Gastrocnemius medialis (tissue), 4 donors: Measurements from ENCODE around the gene MEGF10.

Experiments
- POLR2A ChIP-seq, 2 donors: fragments of 450-650 bp; IDR thresholded peaks; one replicate each; pipeline ENCODE4 v1.6.1; 2017; ENCODE audit warnings: antibody characterized with exemption in 2 of 2, mild to moderate bottlenecking in 2 of 2, moderate library complexity in 2 of 2
- TF ChIP-seq, protein P1 (sequence below), 5 experiments: fragments of 450-650 bp in 3 of 5; fragments of 200-600 bp in 2 of 5; sonication (generic) in 2 of 5; IDR thresholded peaks in 4 of 5; conservative IDR thresholded peaks in 1 of 5; 1 replicate in 4 of 5; 2 replicates in 1 of 5; pipeline ENCODE4 v1.5.1; 2016 to 2019; ENCODE audit warnings: antibody characterized with exemption in 5 of 5, mild to moderate bottlenecking in 3 of 5, moderate library complexity in 3 of 5

DNA sequence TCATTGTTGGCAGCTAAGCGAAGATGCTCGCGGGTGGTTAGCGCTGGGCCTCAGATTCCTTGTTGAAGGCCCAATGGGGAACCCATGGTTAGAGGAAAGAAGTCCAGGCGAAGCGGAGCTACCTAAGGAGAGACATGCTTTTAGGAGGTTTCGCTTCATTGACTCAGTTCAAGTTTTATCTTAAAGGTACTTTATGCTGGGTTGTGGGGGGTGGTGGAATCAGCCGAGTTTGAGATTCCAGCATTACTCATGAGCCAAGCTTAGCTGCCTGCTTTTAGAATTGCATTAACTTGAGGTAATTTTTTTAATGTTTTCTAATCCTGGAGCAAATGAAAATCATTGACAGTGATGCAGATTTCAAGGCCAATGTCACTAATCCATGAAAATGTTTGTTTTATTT lies 16.1 kb downstream of the MEGF10 start:
- TF ChIP-seq, protein P1, sequence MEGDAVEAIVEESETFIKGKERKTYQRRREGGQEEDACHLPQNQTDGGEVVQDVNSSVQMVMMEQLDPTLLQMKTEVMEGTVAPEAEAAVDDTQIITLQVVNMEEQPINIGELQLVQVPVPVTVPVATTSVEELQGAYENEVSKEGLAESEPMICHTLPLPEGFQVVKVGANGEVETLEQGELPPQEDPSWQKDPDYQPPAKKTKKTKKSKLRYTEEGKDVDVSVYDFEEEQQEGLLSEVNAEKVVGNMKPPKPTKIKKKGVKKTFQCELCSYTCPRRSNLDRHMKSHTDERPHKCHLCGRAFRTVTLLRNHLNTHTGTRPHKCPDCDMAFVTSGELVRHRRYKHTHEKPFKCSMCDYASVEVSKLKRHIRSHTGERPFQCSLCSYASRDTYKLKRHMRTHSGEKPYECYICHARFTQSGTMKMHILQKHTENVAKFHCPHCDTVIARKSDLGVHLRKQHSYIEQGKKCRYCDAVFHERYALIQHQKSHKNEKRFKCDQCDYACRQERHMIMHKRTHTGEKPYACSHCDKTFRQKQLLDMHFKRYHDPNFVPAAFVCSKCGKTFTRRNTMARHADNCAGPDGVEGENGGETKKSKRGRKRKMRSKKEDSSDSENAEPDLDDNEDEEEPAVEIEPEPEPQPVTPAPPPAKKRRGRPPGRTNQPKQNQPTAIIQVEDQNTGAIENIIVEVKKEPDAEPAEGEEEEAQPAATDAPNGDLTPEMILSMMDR (IDR thresholded peaks at IDR 0.05 in 4 of 5, conservative IDR thresholded peaks at IDR 0.05 in 1 of 5), result no peak
- TF ChIP-seq POLR2A (IDR thresholded peaks at IDR 0.05), result no peak
